ENCODE measurements around the gene SH3RF1.

DNA sequence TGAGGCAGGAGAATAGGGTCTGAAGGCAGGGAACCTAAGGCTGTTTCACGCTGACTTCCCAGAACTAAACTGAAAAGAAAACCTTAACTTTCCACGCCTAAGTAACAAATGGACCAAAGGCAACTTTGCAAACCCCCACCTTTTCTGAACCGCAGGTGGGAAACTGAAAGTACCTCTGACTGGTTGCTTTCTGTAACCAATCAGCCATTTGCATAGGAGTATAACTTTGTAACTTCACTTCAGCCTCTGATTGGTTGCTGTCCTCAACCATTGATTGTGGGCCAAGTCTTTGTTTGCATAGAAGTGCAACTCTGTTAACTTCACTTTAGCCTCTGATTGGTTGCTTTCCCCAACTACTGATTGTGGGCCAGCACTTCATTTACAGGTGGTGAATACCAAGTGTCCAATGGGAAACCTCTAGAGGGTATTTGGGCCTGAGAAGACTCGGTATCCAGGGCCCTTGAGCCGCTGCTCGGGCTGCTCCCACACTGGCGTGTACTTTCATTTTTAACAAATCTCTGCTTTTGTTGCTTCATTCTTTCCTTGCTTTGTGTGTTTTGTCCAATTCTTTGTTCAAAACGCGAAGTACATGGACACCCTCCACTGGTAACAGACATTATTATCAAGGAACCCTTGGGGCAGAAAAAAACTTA lies 139.1 kb downstream of the SH3RF1 start:
- TF ChIP-seq, protein P1, sequence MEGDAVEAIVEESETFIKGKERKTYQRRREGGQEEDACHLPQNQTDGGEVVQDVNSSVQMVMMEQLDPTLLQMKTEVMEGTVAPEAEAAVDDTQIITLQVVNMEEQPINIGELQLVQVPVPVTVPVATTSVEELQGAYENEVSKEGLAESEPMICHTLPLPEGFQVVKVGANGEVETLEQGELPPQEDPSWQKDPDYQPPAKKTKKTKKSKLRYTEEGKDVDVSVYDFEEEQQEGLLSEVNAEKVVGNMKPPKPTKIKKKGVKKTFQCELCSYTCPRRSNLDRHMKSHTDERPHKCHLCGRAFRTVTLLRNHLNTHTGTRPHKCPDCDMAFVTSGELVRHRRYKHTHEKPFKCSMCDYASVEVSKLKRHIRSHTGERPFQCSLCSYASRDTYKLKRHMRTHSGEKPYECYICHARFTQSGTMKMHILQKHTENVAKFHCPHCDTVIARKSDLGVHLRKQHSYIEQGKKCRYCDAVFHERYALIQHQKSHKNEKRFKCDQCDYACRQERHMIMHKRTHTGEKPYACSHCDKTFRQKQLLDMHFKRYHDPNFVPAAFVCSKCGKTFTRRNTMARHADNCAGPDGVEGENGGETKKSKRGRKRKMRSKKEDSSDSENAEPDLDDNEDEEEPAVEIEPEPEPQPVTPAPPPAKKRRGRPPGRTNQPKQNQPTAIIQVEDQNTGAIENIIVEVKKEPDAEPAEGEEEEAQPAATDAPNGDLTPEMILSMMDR (IDR thresholded peaks at IDR 0.05; ENCODE audit: borderline replicate concordance, extremely low read depth, low read length, poor library complexity, severe bottlenecking) = no peak
- no peak for TF ChIP-seq EZH2 (IDR thresholded peaks at IDR 0.05; ENCODE audit: borderline replicate concordance, low read depth, low read length, severe bottlenecking)

Measured in DND-41 (cell line).